Upper lobe of left lung (tissue), 4 donors: ENCODE data around the gene GRIN2D.

Source experiments
- POLR2A ChIP-seq, 4 donors: fragments of 450-650 bp; IDR thresholded peaks; one replicate each; pipeline ENCODE4 v1.5.1; 2016 to 2017; ENCODE audit warnings: antibody characterized with exemption in 4 of 4, mild to moderate bottlenecking in 2 of 4
- POLR2AphosphoS5 ChIP-seq, 2 donors: sonication (generic); formaldehyde crosslinking; IDR thresholded peaks; one replicate each; pipeline ENCODE4 v1.5.1; 2017; ENCODE audit warnings: antibody characterized with exemption in 2 of 2
- TF ChIP-seq, protein P1 (sequence below), 6 experiments: fragments of 450-650 bp in 4 of 6; fragments of 200-600 bp in 2 of 6; sonication (generic) in 2 of 6; IDR thresholded peaks; one replicate each; pipeline ENCODE4 v1.5.1; 2016 to 2019; ENCODE audit warnings: antibody characterized with exemption in 6 of 6

DNA sequence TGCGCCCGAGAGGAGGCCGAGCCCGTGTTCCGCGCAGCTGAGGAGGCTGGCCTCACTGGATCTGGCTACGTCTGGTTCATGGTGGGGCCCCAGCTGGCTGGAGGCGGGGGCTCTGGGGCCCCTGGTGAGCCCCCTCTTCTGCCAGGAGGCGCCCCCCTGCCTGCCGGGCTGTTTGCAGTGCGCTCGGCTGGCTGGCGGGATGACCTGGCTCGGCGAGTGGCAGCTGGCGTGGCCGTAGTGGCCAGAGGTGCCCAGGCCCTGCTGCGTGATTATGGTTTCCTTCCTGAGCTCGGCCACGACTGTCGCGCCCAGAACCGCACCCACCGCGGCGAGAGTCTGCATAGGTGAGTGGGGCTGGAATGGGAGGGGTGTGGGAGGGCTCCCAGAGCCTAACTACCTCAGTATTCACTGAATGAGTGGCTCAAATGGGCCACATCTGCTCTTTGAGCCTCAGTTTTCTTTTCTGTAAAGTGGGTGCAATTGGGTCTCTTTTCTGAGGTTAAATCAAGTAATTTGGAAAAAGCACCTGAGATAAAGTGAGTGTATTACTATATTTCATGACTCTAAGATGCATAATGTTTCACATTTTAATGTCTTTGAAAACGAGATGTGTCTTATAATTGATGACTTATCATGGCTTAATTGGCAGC is 11.7 kb downstream of the GRIN2D start:
- TF ChIP-seq, protein P1, sequence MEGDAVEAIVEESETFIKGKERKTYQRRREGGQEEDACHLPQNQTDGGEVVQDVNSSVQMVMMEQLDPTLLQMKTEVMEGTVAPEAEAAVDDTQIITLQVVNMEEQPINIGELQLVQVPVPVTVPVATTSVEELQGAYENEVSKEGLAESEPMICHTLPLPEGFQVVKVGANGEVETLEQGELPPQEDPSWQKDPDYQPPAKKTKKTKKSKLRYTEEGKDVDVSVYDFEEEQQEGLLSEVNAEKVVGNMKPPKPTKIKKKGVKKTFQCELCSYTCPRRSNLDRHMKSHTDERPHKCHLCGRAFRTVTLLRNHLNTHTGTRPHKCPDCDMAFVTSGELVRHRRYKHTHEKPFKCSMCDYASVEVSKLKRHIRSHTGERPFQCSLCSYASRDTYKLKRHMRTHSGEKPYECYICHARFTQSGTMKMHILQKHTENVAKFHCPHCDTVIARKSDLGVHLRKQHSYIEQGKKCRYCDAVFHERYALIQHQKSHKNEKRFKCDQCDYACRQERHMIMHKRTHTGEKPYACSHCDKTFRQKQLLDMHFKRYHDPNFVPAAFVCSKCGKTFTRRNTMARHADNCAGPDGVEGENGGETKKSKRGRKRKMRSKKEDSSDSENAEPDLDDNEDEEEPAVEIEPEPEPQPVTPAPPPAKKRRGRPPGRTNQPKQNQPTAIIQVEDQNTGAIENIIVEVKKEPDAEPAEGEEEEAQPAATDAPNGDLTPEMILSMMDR (IDR thresholded peaks at IDR 0.05): no peak
- TF ChIP-seq POLR2AphosphoS5 (IDR thresholded peaks at IDR 0.05): no peak
- no peak for TF ChIP-seq POLR2A (IDR thresholded peaks at IDR 0.05)
